ENCODE measurements around the gene MOV10L1. TPM values are rescaled to one million over a fixed set of nuclear protein-coding genes. Genes with fewer than 3 reads are reported as not detected.
A peak's percentile ranks its signal among the peaks of the same experiment; 100 is the strongest.
"Not testable (repeated sequence)": the region's sequence is repeated elsewhere in the genome, so short reads cannot be mapped to it uniquely, and the experiment has no call there.

MOV10L1 gene
- total RNA-seq, 1 donor from 2014 or later: not detected

- Mint-ChIP-seq H3K36me3 (ENCODE audit: low read depth) (peaks cover 4% of the 10 kb centered on the region), H3K9me3 (peaks cover 7% of the 10 kb centered on the region), H3K27me3 (peaks cover 31% of the 10 kb centered on the region), H3K4me1 (peaks cover 5% of the 10 kb centered on the region), H3K27ac (no peak overlapping the region), H3K4me3 (no peak overlapping the region)
- no peak for TF ChIP-seq CTCF (IDR thresholded peaks at IDR 0.05)
- ChIA-PET POLR2A (no interaction called here), CTCF (no interaction called here)
- ATAC-seq (ENCODE audit: low read depth) (no peak), DNase-seq (no peak)
- intact Hi-C loops (cut with micrococcal nuclease): no loop called here
These were observed 5.2 kb upstream of the MOV10L1 start for GRCh38 chr22:50084614-50085021.

DNA sequence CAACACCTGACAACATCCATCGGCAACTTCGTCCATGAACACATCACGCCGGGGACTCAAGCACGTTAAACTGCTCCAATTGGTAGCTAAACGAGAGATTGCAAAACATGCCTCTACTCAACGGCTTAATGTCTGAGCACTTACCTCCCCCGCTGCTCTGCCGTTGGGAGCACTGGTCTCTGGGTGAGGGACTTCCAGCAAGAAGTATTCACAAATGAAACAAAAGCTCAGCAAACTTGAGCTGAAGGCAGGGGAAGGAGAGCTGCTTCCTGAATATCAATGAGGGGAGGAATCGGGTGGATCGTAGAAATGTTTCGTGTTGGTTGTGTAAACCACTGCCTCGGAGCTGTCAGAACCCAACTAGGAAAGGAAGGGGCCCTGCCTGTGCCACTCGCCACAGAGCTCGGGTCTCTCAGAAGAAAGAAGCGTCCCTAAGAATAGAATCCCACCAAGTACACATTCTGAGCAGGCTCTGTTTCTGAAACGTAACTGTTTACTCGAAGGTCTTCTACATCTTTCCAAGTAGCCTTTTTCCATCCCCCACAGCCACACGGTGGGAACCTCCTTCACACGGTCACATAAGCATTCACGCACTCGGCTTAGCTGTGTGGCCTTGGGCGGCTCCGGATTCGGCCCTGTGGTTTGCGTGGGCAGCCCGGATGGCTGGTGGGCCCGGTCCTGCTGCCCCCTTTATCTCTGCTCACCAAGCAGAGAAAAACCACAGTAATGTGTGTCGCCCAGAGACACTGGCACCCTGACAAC, 4.4 kb upstream of the MOV10L1 start, which contains the start of gene MLC1:
TSS of gene MLC1 (minus strand) at position 216 of the 762 bp plus-strand sequence. CDS start 524 bp downstream, outside the sequence.
- Mint-ChIP-seq H3K4me1 (peaks cover 5% of the 10 kb centered on the region), H3K27ac (no peak within 1 kb of the TSS), H3K27me3 (peaks cover 31% of the 10 kb centered on the region), H3K4me3 (peak within 1 kb of the TSS; percentile 67), H3K36me3 (ENCODE audit: low read depth) (peaks cover 4% of the 10 kb centered on the region), H3K9me3 (peaks cover 9% of the 10 kb centered on the region)
- ChIA-PET CTCF (interaction anchor here (0.8 to 0.9 kb wide), 2 partner anchors 55 to 318 kb away, joined by 3 to 4 read pairs; no protein-coding TSS in a partner anchor), POLR2A (no interaction called here)
- no peak for TF ChIP-seq CTCF (IDR thresholded peaks at IDR 0.05)
- DNase-seq: no peak
- ATAC-seq (ENCODE audit: low read depth): no peak
- intact Hi-C loops (cut with micrococcal nuclease): no loop called here

- CTCF ChIA-PET: interaction anchor here (0.8 kb wide), 1 partner anchor 56 kb away, joined by 4 read pairs; no protein-coding TSS in a partner anchor
- no peak for DNase-seq
- POLR2A ChIA-PET: interaction anchor here (0.6 kb wide), 1 partner anchor 33 kb away, joined by 3 read pairs; no protein-coding TSS in a partner anchor
- intact Hi-C loops (cut with micrococcal nuclease): no loop called here
- TF ChIP-seq CTCF (IDR thresholded peaks at IDR 0.05): no peak
- H3K9me3 Mint-ChIP-seq: peaks cover 11% of the 10 kb centered on the region
- peaks cover 5% of the 10 kb centered on the region for H3K4me1 Mint-ChIP-seq
- H3K4me3 Mint-ChIP-seq: no peak overlapping the region
- no peak overlapping the region for H3K27ac Mint-ChIP-seq
- peaks cover 4% of the 10 kb centered on the region for H3K36me3 Mint-ChIP-seq (ENCODE audit: low read depth)
- ATAC-seq (ENCODE audit: low read depth): no peak
- H3K27me3 Mint-ChIP-seq: peaks cover 31% of the 10 kb centered on the region
These were observed 3.3 kb upstream of the MOV10L1 start for GRCh38 chr22:50086526-50086925.

- H3K27ac Mint-ChIP-seq; CTCF ChIA-PET; H3K4me3 Mint-ChIP-seq; ATAC-seq (ENCODE audit: low read depth); H3K36me3 Mint-ChIP-seq (ENCODE audit: low read depth); H3K4me1 Mint-ChIP-seq; DNase-seq; intact Hi-C loops (cut with micrococcal nuclease); POLR2A ChIA-PET: not testable (repeated sequence)
- Mint-ChIP-seq H3K27me3 (peaks cover 29% of the 10 kb centered on the region), H3K9me3 (peaks cover 11% of the 10 kb centered on the region)
These were observed 2.8 kb upstream of the MOV10L1 start for GRCh38 chr22:50086975-50087374.

DNA sequence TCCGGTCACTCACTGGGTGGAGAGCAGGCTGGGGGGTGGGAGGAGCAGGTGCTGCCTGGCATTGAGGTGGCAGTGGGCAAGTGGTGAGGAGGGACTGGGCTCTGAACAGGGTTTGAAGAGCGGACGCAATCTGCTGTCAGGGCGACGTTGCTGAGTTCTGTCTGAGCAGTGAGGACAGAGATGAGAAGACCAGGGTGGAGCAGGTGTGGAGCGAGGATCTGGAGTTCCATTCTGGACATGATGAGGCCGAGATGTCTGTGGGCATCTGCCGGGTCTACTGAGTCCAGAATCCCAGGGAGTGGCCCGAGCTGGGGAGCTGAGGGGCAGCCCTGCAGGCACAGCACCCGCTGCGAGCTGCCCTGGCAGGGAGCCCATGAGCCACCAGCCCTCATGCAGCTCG, 2.2 kb upstream of the MOV10L1 start:
- no peak overlapping the region for H3K4me3 Mint-ChIP-seq
- peaks cover 5% of the 10 kb centered on the region for H3K4me1 Mint-ChIP-seq
- TF ChIP-seq CTCF (IDR thresholded peaks at IDR 0.05): no peak
- intact Hi-C loops (cut with micrococcal nuclease): no loop called here
- ATAC-seq (ENCODE audit: low read depth) (no peak), DNase-seq (no peak)
- CTCF ChIA-PET: no interaction called here
- POLR2A ChIA-PET: no interaction called here
- H3K36me3 Mint-ChIP-seq (ENCODE audit: low read depth): peaks cover 4% of the 10 kb centered on the region
- peaks cover 29% of the 10 kb centered on the region for H3K27me3 Mint-ChIP-seq
- H3K27ac Mint-ChIP-seq: no peak overlapping the region
- peaks cover 11% of the 10 kb centered on the region for H3K9me3 Mint-ChIP-seq
